K562 (cell line): ENCODE results near the gene FASTKD3. TPM values are rescaled to one million over a fixed set of nuclear protein-coding genes. Genes with fewer than 3 reads are reported as not detected.

Experiments
- COPS2 ChIP-seq: fragments of 450-650 bp; conservative IDR thresholded peaks from 2 replicates; pipeline ENCODE4 v1.6.1; 2016; ENCODE audit warnings: mild to moderate bottlenecking, moderate library complexity
- HMGN3 ChIP-seq: IDR thresholded peaks from 2 replicates; pipeline ENCODE4 v1.6.1; 2011; ENCODE audit warnings: borderline replicate concordance, low read depth, mild to moderate bottlenecking, mixed read lengths, low read length; ENCODE audit not compliant: insufficient read length; ENCODE audit errors: extremely low read depth
- HNRNPL ChIP-seq: fragments of 200-400 bp; formaldehyde crosslinking; IDR thresholded peaks from 2 replicates; pipeline ENCODE4 v1.6.1; 2017; ENCODE audit warnings: low read depth, mild to moderate bottlenecking, low read length
- JUN ChIP-seq, 2 experiments: sonication (generic) in 1 of 2; formaldehyde crosslinking in 1 of 2; IDR thresholded peaks; 2 replicates each; pipeline versions ENCODE4 v1.6.1 to v1.8.0; 2012 to 2022; ENCODE audit warnings: borderline replicate concordance in 2 of 2, mild to moderate bottlenecking in 2 of 2, improper control_type of control experiment in 1 of 2, low read depth in 1 of 2, low read length in 1 of 2, missing genetic modification reagents in 1 of 2
- NEUROD1 ChIP-seq: fragments of 150-350 bp; IDR thresholded peaks from 2 replicates; pipeline ENCODE4 v1.6.1; 2014; ENCODE audit warnings: borderline replicate concordance, low read length, low read depth; ENCODE audit not compliant: partially characterized antibody
- PURB ChIP-seq: sonication (generic); formaldehyde crosslinking; IDR thresholded peaks from 2 replicates; pipeline ENCODE4 v1.9.0; 2021; ENCODE audit warnings: low read depth, mild to moderate bottlenecking, missing genetic modification reagents
- RB1 ChIP-seq: fragments of 450-650 bp; IDR thresholded peaks from 2 replicates; pipeline ENCODE4 v1.6.1; 2017; ENCODE audit warnings: low read depth, mild to moderate bottlenecking
- RBM14 ChIP-seq: fragments of 200-400 bp; formaldehyde crosslinking; IDR thresholded peaks from 2 replicates; pipeline ENCODE4 v1.6.1; 2018; ENCODE audit warnings: low read depth, mild to moderate bottlenecking, low read length, moderate library complexity, borderline replicate concordance; ENCODE audit not compliant: insufficient read depth
- SMAD2 ChIP-seq: fragments of 150-350 bp; IDR thresholded peaks from 2 replicates; pipeline ENCODE4 v1.6.1; 2014; ENCODE audit warnings: low read depth, mild to moderate bottlenecking, low read length
- TAF1 ChIP-seq: IDR thresholded peaks from 2 replicates; pipeline ENCODE4 v1.6.1; 2011; ENCODE audit warnings: mild to moderate bottlenecking, low read length, moderate library complexity; ENCODE audit not compliant: insufficient read depth, control insufficient read depth, severe bottlenecking; ENCODE audit errors: extremely low read depth
- ZNF146 ChIP-seq: IDR thresholded peaks from one replicate; pipeline ENCODE4 v1.6.1; 2018; ENCODE audit warnings: missing compliant biosample characterization; ENCODE audit not compliant: unreplicated experiment
- ZNF184 ChIP-seq: sonication (generic); formaldehyde crosslinking; IDR thresholded peaks from 2 replicates; pipeline ENCODE4 v1.5.0; 2020; ENCODE audit warnings: missing genetic modification reagents
- ZNF217 ChIP-seq: sonication (generic); formaldehyde crosslinking; IDR thresholded peaks from 2 replicates; pipeline ENCODE4 v1.8.0; 2022; ENCODE audit warnings: mild to moderate bottlenecking, missing genetic modification reagents
- ZNF253 ChIP-seq: fragments of 250-450 bp; sonication (Bioruptor Pico); conservative IDR thresholded peaks from 2 replicates; pipeline ENCODE4 v1.6.1; 2021; ENCODE audit warnings: mild to moderate bottlenecking
- ZNF41 ChIP-seq: fragments of 250-450 bp; sonication (Bioruptor Pico); conservative IDR thresholded peaks from 2 replicates; pipeline ENCODE4 v1.4.0; 2020; ENCODE audit warnings: mild to moderate bottlenecking
- ZNF77 ChIP-seq: fragments of 250-450 bp; sonication (Bioruptor Pico); IDR thresholded peaks from 2 replicates; pipeline ENCODE4 v1.5.0; 2020
- ZNF830 ChIP-seq: fragments of 250-450 bp; sonication (Bioruptor Pico); IDR thresholded peaks from 2 replicates; pipeline ENCODE4 v1.5.0; 2021; ENCODE audit warnings: mild to moderate bottlenecking
- polyA plus RNA-seq, 8 experiments: library from polyadenylated mRNA; depleted of rRNA in 4 of 8; stranded (reverse) in 5 of 8; unstranded in 3 of 8; fragments of >200 nt; fragmentation: Nextera tagmentation in 2 of 8; fragmentation: Illumina TruSeq in 1 of 8; extraction: Ambion mirVana in 2 of 8; extraction: Trizol in 1 of 8; gene quantifications; 2 replicates each; pipeline versions ENCODE4 v1.2.1 to v1.2.3, GENCODE V29; 2011 to 2014; ENCODE audit warnings: inconsistent platforms in 1 of 8, missing spikeins in 1 of 8
- total RNA-seq, 7 experiments: library from RNA; depleted of rRNA in 6 of 7; stranded (reverse); fragments of >200 nt in 6 of 7; fragmentation: Illumina TruSeq in 2 of 7; extraction: Trizol in 2 of 7; gene quantifications; 2 replicates each; pipeline versions ENCODE4 v1.2.1 to v1.2.3, GENCODE V29; 2011 to 2021; ENCODE audit warnings: low replicate concordance in 1 of 7
- TF ChIP-seq, protein P1 (sequence below): fragments of 250-450 bp; sonication (Bioruptor Pico); IDR thresholded peaks from 2 replicates; pipeline ENCODE4 v1.4.0; 2020; ENCODE audit warnings: mild to moderate bottlenecking, moderate library complexity
- TF ChIP-seq, protein P2 (sequence below): fragments of 250-450 bp; sonication (Bioruptor Pico); IDR thresholded peaks from 2 replicates; pipeline ENCODE4 v1.5.0; 2021; ENCODE audit warnings: mild to moderate bottlenecking, moderate library complexity
- TF ChIP-seq, protein P3 (sequence below): fragments of 450-650 bp; conservative IDR thresholded peaks from 2 replicates; pipeline ENCODE4 v1.6.1; 2016; ENCODE audit warnings: missing genetic modification characterization, low read depth, mild to moderate bottlenecking, missing compliant biosample characterization, moderate library complexity

The FASTKD3 gene
- total and polyA plus RNA-seq, 9 of the 15 experiments (the other 6 are each of a cell fraction or from before 2014, with no cell fraction given): 17.1 to 149 (median 47.5) TPM

DNA sequence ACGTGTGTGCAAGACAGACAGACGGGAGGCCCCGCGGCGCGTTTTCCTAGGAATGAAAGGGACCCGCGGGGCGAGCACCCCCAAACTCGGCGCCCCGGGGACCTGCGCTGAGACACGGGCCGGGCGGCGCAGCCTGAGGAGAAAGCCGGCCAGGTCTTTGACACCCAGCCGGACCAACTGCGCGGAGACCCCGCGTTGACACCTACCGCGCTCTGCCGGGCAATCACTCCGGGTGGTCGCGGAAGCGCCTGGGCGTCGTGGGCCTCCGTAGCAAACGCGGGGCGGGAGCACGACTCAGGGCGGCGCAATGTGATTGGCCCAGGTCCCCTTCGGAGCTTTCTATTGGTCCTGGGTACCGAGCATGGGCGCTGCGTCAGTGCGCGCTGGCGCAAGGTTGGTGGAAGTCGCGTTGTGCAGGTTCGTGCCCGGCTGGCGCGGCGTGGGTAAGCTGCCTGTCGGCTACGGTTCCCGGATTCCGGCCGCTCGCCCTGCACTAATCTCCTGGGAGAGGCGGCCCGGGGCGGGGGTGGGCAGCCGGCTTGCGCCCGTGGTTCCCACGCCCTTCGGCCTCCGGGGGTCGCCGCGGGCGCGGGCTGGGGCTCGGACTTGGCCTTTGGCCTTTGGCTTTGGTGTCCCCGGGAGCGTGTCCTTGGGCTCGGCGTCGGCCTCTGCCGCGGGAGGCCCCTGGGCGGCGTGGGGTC lies at the start of gene FASTKD3, which contains the start of gene MTRR (continued):
- TF ChIP-seq, protein P1, sequence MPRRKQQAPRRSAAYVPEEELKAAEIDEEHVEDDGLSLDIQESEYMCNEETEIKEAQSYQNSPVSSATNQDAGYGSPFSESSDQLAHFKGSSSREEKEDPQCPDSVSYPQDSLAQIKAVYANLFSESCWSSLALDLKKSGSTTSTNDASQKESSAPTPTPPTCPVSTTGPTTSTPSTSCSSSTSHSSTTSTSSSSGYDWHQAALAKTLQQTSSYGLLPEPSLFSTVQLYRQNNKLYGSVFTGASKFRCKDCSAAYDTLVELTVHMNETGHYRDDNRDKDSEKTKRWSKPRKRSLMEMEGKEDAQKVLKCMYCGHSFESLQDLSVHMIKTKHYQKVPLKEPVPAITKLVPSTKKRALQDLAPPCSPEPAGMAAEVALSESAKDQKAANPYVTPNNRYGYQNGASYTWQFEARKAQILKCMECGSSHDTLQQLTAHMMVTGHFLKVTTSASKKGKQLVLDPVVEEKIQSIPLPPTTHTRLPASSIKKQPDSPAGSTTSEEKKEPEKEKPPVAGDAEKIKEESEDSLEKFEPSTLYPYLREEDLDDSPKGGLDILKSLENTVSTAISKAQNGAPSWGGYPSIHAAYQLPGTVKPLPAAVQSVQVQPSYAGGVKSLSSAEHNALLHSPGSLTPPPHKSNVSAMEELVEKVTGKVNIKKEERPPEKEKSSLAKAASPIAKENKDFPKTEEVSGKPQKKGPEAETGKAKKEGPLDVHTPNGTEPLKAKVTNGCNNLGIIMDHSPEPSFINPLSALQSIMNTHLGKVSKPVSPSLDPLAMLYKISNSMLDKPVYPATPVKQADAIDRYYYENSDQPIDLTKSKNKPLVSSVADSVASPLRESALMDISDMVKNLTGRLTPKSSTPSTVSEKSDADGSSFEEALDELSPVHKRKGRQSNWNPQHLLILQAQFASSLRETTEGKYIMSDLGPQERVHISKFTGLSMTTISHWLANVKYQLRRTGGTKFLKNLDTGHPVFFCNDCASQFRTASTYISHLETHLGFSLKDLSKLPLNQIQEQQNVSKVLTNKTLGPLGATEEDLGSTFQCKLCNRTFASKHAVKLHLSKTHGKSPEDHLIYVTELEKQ (CRISPR knock-in tag): no peak
- TF ChIP-seq ZNF253 (no peak), NEUROD1 (peak; percentile 96), ZNF77 (CRISPR knock-in tag) (no peak), COPS2 (no peak), JUN (IDR thresholded peaks at IDR 0.05; ENCODE audit: borderline replicate concordance, low read depth, low read length) (no peak), JUN (CRISPR knock-in tag; IDR thresholded peaks at IDR 0.05; ENCODE audit: borderline replicate concordance) (no peak), PURB (CRISPR knock-in tag) (no peak), SMAD2 (no peak), ZNF41 (CRISPR knock-in tag) (no peak), HNRNPL (peak; percentile 97), HMGN3 (no peak), ZNF830 (CRISPR knock-in tag) (no peak), ZNF217 (CRISPR knock-in tag) (no peak), ZNF184 (CRISPR knock-in tag) (no peak), ZNF146 (CRISPR knock-in tag) (no peak), RBM14 (no peak), RB1 (peak; percentile 57), TAF1 (peak; percentile 58)
- TF ChIP-seq, protein P2, sequence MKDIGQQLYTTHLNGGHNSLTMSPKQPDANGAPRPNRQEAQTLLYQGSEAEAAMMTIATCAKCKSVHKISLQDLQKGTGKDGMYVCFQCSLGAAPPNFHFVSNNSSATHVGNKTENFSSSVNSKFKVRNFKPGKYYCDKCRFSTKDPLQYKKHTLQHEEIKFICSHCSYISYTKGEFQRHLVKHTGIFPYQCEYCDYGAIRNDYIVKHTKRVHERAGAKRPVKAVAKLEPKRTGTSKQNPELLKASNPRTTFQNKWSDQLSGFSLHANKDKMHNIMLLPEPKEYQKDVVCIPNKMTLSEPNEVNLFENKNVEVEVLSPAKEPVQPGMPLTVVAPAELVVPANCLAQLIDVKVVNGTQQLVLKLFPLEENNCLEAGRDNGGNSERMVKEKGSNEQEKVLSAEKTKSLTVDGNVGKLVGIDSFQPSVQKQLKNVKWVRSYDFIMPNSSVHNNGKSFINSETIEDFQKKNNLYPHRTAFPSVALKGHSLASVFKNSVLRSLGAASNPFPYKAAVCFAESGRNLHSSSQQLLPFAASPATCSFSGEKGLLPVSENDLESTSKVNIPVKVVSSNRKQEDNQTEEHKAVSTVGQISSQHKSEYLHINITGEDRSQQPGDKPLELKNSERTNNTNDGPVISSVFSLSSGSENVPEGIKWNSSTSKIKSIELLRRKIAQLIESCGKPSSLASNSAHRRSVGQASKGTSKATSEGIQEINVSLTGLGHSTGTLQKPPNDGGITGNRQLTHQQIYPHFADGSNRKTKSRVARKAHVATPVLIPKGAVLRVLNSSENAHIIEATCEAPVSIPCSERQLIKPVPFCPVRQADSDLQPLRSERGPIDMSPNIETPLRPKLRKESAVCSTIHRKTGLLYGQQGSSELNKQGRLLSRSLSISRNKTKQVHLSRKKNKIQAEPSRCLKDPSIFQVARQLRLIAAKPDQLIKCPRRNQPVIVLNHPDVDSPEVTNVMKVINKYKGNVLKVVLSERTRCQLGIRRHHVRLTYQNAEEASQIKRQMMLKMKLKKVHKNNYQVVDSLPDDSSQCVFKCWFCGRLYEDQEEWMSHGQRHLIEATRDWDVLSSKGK (CRISPR knock-in tag): no peak
- TF ChIP-seq, protein P3, sequence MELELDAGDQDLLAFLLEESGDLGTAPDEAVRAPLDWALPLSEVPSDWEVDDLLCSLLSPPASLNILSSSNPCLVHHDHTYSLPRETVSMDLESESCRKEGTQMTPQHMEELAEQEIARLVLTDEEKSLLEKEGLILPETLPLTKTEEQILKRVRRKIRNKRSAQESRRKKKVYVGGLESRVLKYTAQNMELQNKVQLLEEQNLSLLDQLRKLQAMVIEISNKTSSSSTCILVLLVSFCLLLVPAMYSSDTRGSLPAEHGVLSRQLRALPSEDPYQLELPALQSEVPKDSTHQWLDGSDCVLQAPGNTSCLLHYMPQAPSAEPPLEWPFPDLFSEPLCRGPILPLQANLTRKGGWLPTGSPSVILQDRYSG: no peak
